GM23248 (cell line): ENCODE data around the gene DENND11. TPM values are rescaled to one million over a fixed set of nuclear protein-coding genes. Genes with fewer than 3 reads are reported as not detected.
A peak's percentile ranks its signal among the peaks of the same experiment; 100 is the strongest.

ENCODE experiments used
- DNase-seq: peaks from one replicate; pipeline ENCODE4 v3.0.0-alpha.2; 2015
- H2AFZ ChIP-seq: fragments of 200-600 bp; sonication (generic); 2 replicates; pipeline ENCODE4 v1.6.1; 2016; ENCODE audit warnings: antibody characterized with exemption
- H3F3A ChIP-seq: fragments of 200-600 bp; sonication (generic); 2 replicates; pipeline ENCODE4 v1.6.1; 2016; ENCODE audit warnings: mild to moderate bottlenecking, antibody characterized with exemption, mixed run types; ENCODE audit not compliant: insufficient read depth
- H3K27ac ChIP-seq: fragments of 200-600 bp; sonication (generic); 2 replicates; pipeline ENCODE4 v1.5.1; 2016; ENCODE audit warnings: mild to moderate bottlenecking
- H3K27me3 ChIP-seq: fragments of 200-600 bp; sonication (generic); replicated peaks from 2 replicates; pipeline ENCODE4 v1.6.1; 2016; ENCODE audit warnings: mild to moderate bottlenecking; ENCODE audit not compliant: insufficient read depth
- H3K36me3 ChIP-seq: fragments of 200-600 bp; sonication (generic); 2 replicates; pipeline ENCODE4 v1.6.1; 2016; ENCODE audit warnings: low read depth, mild to moderate bottlenecking
- H3K4me1 ChIP-seq: fragments of 200-600 bp; sonication (generic); 2 replicates; pipeline ENCODE4 v1.6.1; 2016; ENCODE audit warnings: mild to moderate bottlenecking; ENCODE audit not compliant: insufficient read depth
- H3K4me2 ChIP-seq: fragments of 200-600 bp; sonication (generic); one replicate; pipeline ENCODE4 v1.6.1; 2016; ENCODE audit warnings: mild to moderate bottlenecking; ENCODE audit not compliant: unreplicated experiment
- H3K4me3 ChIP-seq: fragments of 200-600 bp; sonication (generic); 2 replicates; pipeline ENCODE4 v1.5.1; 2016; ENCODE audit warnings: mild to moderate bottlenecking
- H3K79me2 ChIP-seq: fragments of 200-600 bp; sonication (generic); 2 replicates; pipeline ENCODE4 v1.6.1; 2016; ENCODE audit warnings: mild to moderate bottlenecking; ENCODE audit not compliant: insufficient read depth
- H3K9ac ChIP-seq: fragments of 200-600 bp; sonication (generic); 2 replicates; pipeline ENCODE4 v1.6.1; 2016; ENCODE audit warnings: mild to moderate bottlenecking
- H3K9me2 ChIP-seq: fragments of 200-600 bp; sonication (generic); 2 replicates; pipeline ENCODE4 v1.6.1; 2016; ENCODE audit warnings: mixed run types, mild to moderate bottlenecking, moderate library complexity; ENCODE audit not compliant: insufficient read depth
- H3K9me3 ChIP-seq: fragments of 200-600 bp; sonication (generic); one replicate; pipeline ENCODE4 v1.6.1; 2017; ENCODE audit warnings: low read depth
- H4K20me1 ChIP-seq: fragments of 200-600 bp; sonication (generic); 2 replicates; pipeline ENCODE4 v1.6.0; 2016; ENCODE audit not compliant: insufficient read depth
- EZH2 ChIP-seq: fragments of 200-600 bp; sonication (generic); IDR thresholded peaks from 2 replicates; pipeline ENCODE4 v1.6.1; 2018; ENCODE audit warnings: antibody characterized with exemption, mild to moderate bottlenecking; ENCODE audit not compliant: insufficient read depth, poor library complexity, severe bottlenecking
- EZH2phosphoT487 ChIP-seq: fragments of 200-600 bp; sonication (generic); IDR thresholded peaks from 2 replicates; pipeline ENCODE4 v1.6.1; 2018; ENCODE audit warnings: antibody characterized with exemption, moderate library complexity, mild to moderate bottlenecking, low read depth; ENCODE audit not compliant: insufficient read depth
- WGBS, 2 experiments: methylation state at CpG; one replicate each; pipeline ENCODE4 v1.1.6; 2015 to 2017; ENCODE audit warnings: low lambda C conversion rate in 2 of 2, low coverage in 1 of 2; ENCODE audit errors: missing lambda C conversion rate in 2 of 2; 5-methylcytosine and 5-hydroxymethylcytosine counted together
- in situ Hi-C: fragments of 300-500 bp; cut with MboI; formaldehyde crosslinking; loops from 2 replicates; pipeline ENCODE4 v1.15.0; 2020
- polyA plus RNA-seq: library from polyadenylated mRNA; unstranded; fragments of >200 nt; fragmentation: Nextera tagmentation; extraction: Ambion mirVana; gene quantifications from 2 replicates; pipeline ENCODE4 v1.2.1, GENCODE V29; 2016
- total RNA-seq: library from RNA; depleted of rRNA; stranded (reverse); fragments of >200 nt; shearing (Covaris generic); gene quantifications from 2 replicates; pipeline ENCODE4 v1.2.3, GENCODE V29; 2014

Gene DENND11
- total and polyA plus RNA-seq, 2 experiments from 2014 or later, result 0.43 to 3.0 TPM

- no peak for DNase-seq
- H2AFZ ChIP-seq, result no peak overlapping the region
- no peak overlapping the region for H3K27ac ChIP-seq
- H3K4me3 ChIP-seq, result no peak overlapping the region
- no peaks in the 10 kb centered on the region for H3K79me2 ChIP-seq
- TF ChIP-seq EZH2 (no peak), EZH2phosphoT487 (no peak)
- no peaks in the 10 kb centered on the region for H3K36me3 ChIP-seq
- no peaks in the 10 kb centered on the region for H3K9me2 ChIP-seq
- H3K27me3 ChIP-seq, result no peaks in the 10 kb centered on the region
- no peaks in the 10 kb centered on the region for H3F3A ChIP-seq
- no peaks in the 10 kb centered on the region for H3K9me3 ChIP-seq
- in situ Hi-C loops, result no loop called here
- WGBS, 2 experiments, result 92 to 94% methylated on average over 6 of the region's 6 CpGs
- no peaks in the 10 kb centered on the region for H3K4me1 ChIP-seq
- no peaks in the 10 kb centered on the region for H4K20me1 ChIP-seq
- no peak overlapping the region for H3K4me2 ChIP-seq
- no peak overlapping the region for H3K9ac ChIP-seq
Observed at GRCh38 chr7:141675436-141676215, 26.3 kb downstream of the DENND11 start.

DNA sequence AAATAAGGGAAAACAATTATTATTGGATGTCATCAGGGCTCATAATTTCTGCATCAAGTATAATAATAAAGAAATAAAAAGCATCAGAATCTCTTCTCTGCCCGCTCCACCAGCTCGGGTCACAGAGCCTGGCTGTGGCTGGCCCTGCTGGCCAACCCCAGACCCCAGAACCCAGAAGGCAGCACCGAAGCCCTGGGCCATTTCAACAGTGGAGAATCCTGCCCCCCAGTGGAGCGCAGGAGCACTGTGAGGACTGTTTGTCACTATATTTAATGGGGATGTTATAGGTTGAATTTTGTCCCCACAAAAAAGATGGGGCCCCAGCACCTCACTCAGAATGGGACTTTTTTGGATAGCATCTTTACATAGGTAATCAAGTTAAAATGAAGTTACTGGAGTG, 27.3 kb downstream of the DENND11 start:
- DNase-seq, result no peak
- no peaks in the 10 kb centered on the region for H3F3A ChIP-seq
- no peaks in the 10 kb centered on the region for H3K36me3 ChIP-seq
- no peak overlapping the region for H3K4me3 ChIP-seq
- no peaks in the 10 kb centered on the region for H3K27me3 ChIP-seq
- in situ Hi-C loops, result no loop called here
- WGBS, 2 experiments, result 74 to 77% methylated on average over 4 of the region's 4 CpGs
- H4K20me1 ChIP-seq, result no peaks in the 10 kb centered on the region
- no peaks in the 10 kb centered on the region for H3K9me3 ChIP-seq
- no peaks in the 10 kb centered on the region for H3K9me2 ChIP-seq
- H3K4me2 ChIP-seq, result no peak overlapping the region
- H3K79me2 ChIP-seq, result no peaks in the 10 kb centered on the region
- H3K4me1 ChIP-seq, result no peaks in the 10 kb centered on the region
- no peak overlapping the region for H2AFZ ChIP-seq
- no peak overlapping the region for H3K9ac ChIP-seq
- no peak for TF ChIP-seq EZH2phosphoT487
- TF ChIP-seq EZH2, result no peak
- H3K27ac ChIP-seq, result no peak overlapping the region

DNA sequence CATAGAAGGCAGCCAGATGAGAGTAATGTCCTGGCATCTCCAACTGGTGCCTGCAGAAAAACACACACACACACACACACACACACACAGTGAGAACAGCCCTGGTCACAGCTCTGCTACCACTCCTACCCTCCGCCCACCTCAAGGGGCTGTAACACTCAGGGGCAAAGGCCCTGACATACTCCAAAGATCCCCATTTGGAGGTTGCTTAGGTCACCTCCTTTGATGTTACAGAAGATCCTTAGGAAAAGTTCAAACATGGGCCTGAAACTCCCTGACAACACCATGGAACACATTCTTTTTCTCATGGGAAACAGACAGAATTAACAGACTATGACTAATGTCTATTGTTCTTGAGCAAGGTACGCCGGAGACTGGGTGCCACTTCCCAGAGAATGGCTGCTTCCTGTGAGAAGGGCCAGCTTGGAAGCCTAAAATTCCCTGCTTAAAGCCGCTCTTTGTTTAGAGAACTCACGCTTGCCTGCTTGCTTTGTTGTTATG, 27.7 kb downstream of the DENND11 start:
- H3K9me3 ChIP-seq, result no peaks in the 10 kb centered on the region
- H3K36me3 ChIP-seq, result no peaks in the 10 kb centered on the region
- DNase-seq, result peak; percentile 6
- WGBS, 2 experiments, result 96 to 99% methylated on average over 5 of the region's 5 CpGs
- no peaks in the 10 kb centered on the region for H3K4me1 ChIP-seq
- no peaks in the 10 kb centered on the region for H4K20me1 ChIP-seq
- in situ Hi-C loops, result no loop called here
- H3K79me2 ChIP-seq, result no peaks in the 10 kb centered on the region
- H3F3A ChIP-seq, result no peaks in the 10 kb centered on the region
- H3K27ac ChIP-seq, result no peak overlapping the region
- H3K27me3 ChIP-seq, result no peaks in the 10 kb centered on the region
- H3K4me2 ChIP-seq, result no peak overlapping the region
- H3K9ac ChIP-seq, result no peak overlapping the region
- no peak overlapping the region for H3K4me3 ChIP-seq
- H3K9me2 ChIP-seq, result no peaks in the 10 kb centered on the region
- TF ChIP-seq EZH2 (no peak), EZH2phosphoT487 (no peak)
- no peak overlapping the region for H2AFZ ChIP-seq

DNA sequence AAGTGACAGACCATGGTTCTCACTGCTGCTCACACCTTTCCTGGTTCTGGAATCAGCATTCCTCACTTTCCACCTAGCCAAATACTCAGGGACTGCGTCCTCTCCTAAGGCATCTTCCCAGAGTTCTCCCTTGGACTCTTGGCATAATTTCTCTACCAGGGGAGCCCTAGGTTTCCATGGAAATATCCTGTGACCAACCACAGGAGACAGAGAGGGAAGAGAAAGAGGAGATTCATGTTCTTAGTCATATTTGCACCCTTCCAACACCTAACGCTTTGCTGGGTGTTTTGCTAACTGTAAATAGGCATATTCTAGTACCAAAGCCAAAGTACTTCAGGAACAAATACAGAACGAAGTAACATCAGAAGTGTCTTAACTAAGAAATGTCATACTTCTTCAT, 28.6 kb downstream of the DENND11 start:
- no peak for DNase-seq
- Histone ChIP-seq H3K27ac (no peak overlapping the region), H3K9me3 (no peaks in the 10 kb centered on the region), H3K9ac (no peak overlapping the region), H3F3A (no peaks in the 10 kb centered on the region), H3K9me2 (no peaks in the 10 kb centered on the region), H3K36me3 (no peaks in the 10 kb centered on the region), H2AFZ (no peak overlapping the region), H3K4me2 (no peak overlapping the region), H3K4me3 (no peak overlapping the region), H3K4me1 (no peaks in the 10 kb centered on the region), H3K79me2 (no peaks in the 10 kb centered on the region), H3K27me3 (no peaks in the 10 kb centered on the region), H4K20me1 (no peaks in the 10 kb centered on the region)
- no peak for TF ChIP-seq EZH2phosphoT487
- TF ChIP-seq EZH2, result no peak
- in situ Hi-C loops, result no loop called here
- WGBS, 2 experiments, result 92 to 95% methylated on average over 3 of the region's 3 CpGs
